Nephron (organoid): ENCODE results near the gene PIK3C2G.
A peak's percentile ranks its signal among the peaks of the same experiment; 100 is the strongest.

ENCODE experiments used
- H3K27ac Mint-ChIP-seq, 3 experiments: 2 replicates each; pipeline ENCODE4 v1.8.0; 2020; ENCODE audit warnings: mixed read lengths in 3 of 3, mild to moderate bottlenecking in 2 of 3, moderate library complexity in 1 of 3
- H3K27me3 Mint-ChIP-seq: 2 replicates; pipeline ENCODE4 v1.8.0; 2021; ENCODE audit warnings: low read depth, mild to moderate bottlenecking, moderate library complexity, mixed read lengths
- H3K36me3 Mint-ChIP-seq: 2 replicates; pipeline ENCODE4 v1.8.0; 2020; ENCODE audit warnings: low read depth, mixed read lengths
- H3K4me1 Mint-ChIP-seq: 2 replicates; pipeline ENCODE4 v1.8.0; 2020; ENCODE audit warnings: mixed read lengths
- H3K4me3 Mint-ChIP-seq, 3 experiments: 2 replicates each; pipeline ENCODE4 v1.8.0; 2020; ENCODE audit warnings: mild to moderate bottlenecking in 3 of 3, mixed read lengths in 3 of 3, moderate library complexity in 2 of 3
- H3K9me3 Mint-ChIP-seq: 2 replicates; pipeline ENCODE4 v1.8.0; 2020; ENCODE audit warnings: mixed read lengths
- CTCF ChIP-seq, 3 experiments: fragments of 200-600 bp; sonication (generic); IDR thresholded peaks; one replicate each; pipeline ENCODE4 v1.5.0; 2021; ENCODE audit warnings: antibody characterized with exemption in 3 of 3; ENCODE audit not compliant: unreplicated experiment in 3 of 3

PIK3C2G gene

GRCh38 chr12:18389820-18390219 lies 128.5 kb downstream of the PIK3C2G start:
- Mint-ChIP-seq H3K4me1 (peaks cover 11% of the 10 kb centered on the region), H3K27me3 (no peaks in the 10 kb centered on the region), H3K27ac (peak overlapping the region in 1 of 3 experiments; percentile 55), H3K9me3 (no peaks in the 10 kb centered on the region), H3K4me3 (no peak overlapping the region), H3K36me3 (no peaks in the 10 kb centered on the region)
- TF ChIP-seq CTCF (IDR thresholded peaks at IDR 0.05; ENCODE audit: unreplicated experiment in 3 of 3) = no peak

- no peaks in the 10 kb centered on the region for H3K9me3 Mint-ChIP-seq
- H3K36me3 Mint-ChIP-seq = no peaks in the 10 kb centered on the region
- TF ChIP-seq CTCF (IDR thresholded peaks at IDR 0.05; ENCODE audit: unreplicated experiment in 3 of 3) = no peak
- H3K27me3 Mint-ChIP-seq = no peaks in the 10 kb centered on the region
- peak overlapping the region; percentile 72 to 89 (median 88) for H3K27ac Mint-ChIP-seq
- no peak overlapping the region for H3K4me3 Mint-ChIP-seq
- H3K4me1 Mint-ChIP-seq = peaks cover 11% of the 10 kb centered on the region
Measured at GRCh38 chr12:18391151-18391550, 129.8 kb downstream of the PIK3C2G start.

GRCh38 chr12:18394742-18395141 lies 133.4 kb downstream of the PIK3C2G start:
- no peaks in the 10 kb centered on the region for H3K27me3 Mint-ChIP-seq
- H3K36me3 Mint-ChIP-seq = no peaks in the 10 kb centered on the region
- H3K27ac Mint-ChIP-seq = no peak overlapping the region
- TF ChIP-seq CTCF (IDR thresholded peaks at IDR 0.05; ENCODE audit: unreplicated experiment in 3 of 3) = no peak
- no peak overlapping the region for H3K4me3 Mint-ChIP-seq
- H3K9me3 Mint-ChIP-seq = no peaks in the 10 kb centered on the region
- H3K4me1 Mint-ChIP-seq = peaks cover 11% of the 10 kb centered on the region

DNA sequence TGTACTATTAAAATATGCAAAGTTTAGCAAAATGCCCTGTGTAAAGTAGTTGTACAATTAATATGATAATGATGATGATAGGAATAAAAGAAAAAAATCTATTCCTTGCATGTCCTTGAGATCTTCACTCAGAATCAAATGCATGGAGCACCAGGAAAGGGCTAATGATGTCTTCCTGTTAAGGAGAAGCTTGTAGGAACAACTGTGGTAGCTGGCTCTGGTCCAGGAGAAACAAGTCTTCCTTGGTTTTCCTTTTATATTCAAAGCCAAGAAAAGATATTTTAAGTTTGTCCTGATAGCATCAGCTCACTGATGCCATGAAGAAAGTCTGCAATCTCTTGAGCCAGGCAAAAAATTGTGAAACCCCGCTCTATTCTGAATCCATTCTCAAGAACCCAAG lies 138.9 kb downstream of the PIK3C2G start:
- H3K9me3 Mint-ChIP-seq = no peaks in the 10 kb centered on the region
- H3K27ac Mint-ChIP-seq = peak overlapping the region in 2 of 3 experiments; percentile 58 to 72
- no peak for TF ChIP-seq CTCF (IDR thresholded peaks at IDR 0.05; ENCODE audit: unreplicated experiment in 3 of 3)
- peaks cover 21% of the 10 kb centered on the region for H3K4me1 Mint-ChIP-seq
- H3K27me3 Mint-ChIP-seq = no peaks in the 10 kb centered on the region
- H3K36me3 Mint-ChIP-seq = no peaks in the 10 kb centered on the region
- H3K4me3 Mint-ChIP-seq = no peak overlapping the region

DNA sequence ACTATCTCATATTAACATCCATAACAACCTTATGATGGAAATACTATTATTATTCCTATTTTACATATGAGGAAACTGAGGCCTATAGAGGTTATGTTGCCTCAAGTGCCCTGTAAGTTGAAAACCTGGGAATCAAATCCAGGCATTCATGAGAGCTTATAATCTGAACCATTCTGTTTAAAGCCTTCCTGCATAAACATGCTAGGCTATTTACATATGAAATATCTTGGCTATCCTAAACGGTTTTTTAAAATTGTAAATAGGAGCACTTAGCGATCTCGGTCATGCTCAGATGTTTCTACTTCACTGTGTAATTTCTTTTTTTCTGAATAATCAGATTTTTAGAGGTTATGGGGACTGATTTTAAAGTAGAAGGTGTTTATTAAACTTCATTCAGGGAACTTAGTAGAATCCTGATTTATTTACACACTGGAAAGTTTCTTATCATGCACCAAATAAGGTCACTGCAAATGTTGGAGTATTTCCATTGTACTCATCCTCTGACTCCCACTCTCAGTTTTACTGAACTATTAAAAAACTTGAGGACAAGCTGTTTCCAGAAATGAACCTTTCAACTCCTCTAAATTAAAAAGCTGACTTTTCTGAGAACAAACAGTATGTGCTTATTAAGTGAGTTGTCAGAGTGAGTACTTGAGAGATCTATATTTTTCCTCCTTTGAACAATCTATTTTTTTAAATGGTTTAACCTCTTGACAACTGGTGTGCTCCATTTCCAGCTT lies 141.7 kb downstream of the PIK3C2G start:
- no peak overlapping the region for H3K4me3 Mint-ChIP-seq
- H3K27me3 Mint-ChIP-seq = no peaks in the 10 kb centered on the region
- peaks cover 31% of the 10 kb centered on the region for H3K4me1 Mint-ChIP-seq
- peak overlapping the region; percentile 73 to 92 (median 84) for H3K27ac Mint-ChIP-seq
- no peak for TF ChIP-seq CTCF (IDR thresholded peaks at IDR 0.05; ENCODE audit: unreplicated experiment in 3 of 3)
- no peaks in the 10 kb centered on the region for H3K36me3 Mint-ChIP-seq
- peaks cover 8% of the 10 kb centered on the region for H3K9me3 Mint-ChIP-seq

DNA sequence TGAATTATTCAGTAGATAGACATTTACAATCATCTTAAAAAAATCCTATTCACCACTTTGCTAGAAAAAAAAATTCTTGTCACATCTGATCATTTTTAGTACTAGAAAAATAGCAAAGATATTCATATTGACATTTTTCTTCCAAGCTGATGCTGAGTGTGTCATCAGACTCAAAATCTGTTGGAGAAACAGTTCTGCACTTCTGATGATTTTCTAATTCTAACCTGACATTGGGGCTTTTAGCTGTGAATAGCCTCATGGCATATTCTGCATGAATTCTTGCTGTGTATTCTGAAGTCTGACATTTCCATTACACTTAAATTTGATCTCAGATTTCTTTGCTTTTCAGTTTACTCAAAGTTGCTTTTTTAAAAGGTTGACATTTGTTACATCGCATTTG lies 150.1 kb downstream of the PIK3C2G start:
- Mint-ChIP-seq H3K36me3 (no peaks in the 10 kb centered on the region), H3K4me3 (no peak overlapping the region), H3K27ac (no peak overlapping the region), H3K9me3 (peaks cover 8% of the 10 kb centered on the region), H3K4me1 (peaks cover 9% of the 10 kb centered on the region), H3K27me3 (no peaks in the 10 kb centered on the region)
- no peak for TF ChIP-seq CTCF (IDR thresholded peaks at IDR 0.05; ENCODE audit: unreplicated experiment in 3 of 3)
